Trophoblast cell (in vitro differentiated cells and primary cell): Measurements from ENCODE around the gene PHACTR1.

ENCODE experiments used
- DNase-seq, 2 donors: peaks; one replicate each; pipeline ENCODE4 v3.0.0-alpha.2; 2016
- H2AFZ ChIP-seq: 2 replicates; pipeline ENCODE4 v1.6.1; 2013; ENCODE audit warnings: low read length, moderate library complexity, mild to moderate bottlenecking; ENCODE audit not compliant: insufficient read depth, poor library complexity
- H2AK5ac ChIP-seq: 2 replicates; pipeline ENCODE4 v1.6.1; 2013; ENCODE audit warnings: mild to moderate bottlenecking, low read length
- H2BK120ac ChIP-seq: 2 replicates; pipeline ENCODE4 v1.6.1; 2013; ENCODE audit warnings: low read length, mild to moderate bottlenecking, moderate library complexity; ENCODE audit not compliant: insufficient read depth, poor library complexity
- H2BK12ac ChIP-seq: 2 replicates; pipeline ENCODE4 v1.6.1; 2013; ENCODE audit warnings: mild to moderate bottlenecking, low read length, moderate library complexity
- H2BK5ac ChIP-seq: 2 replicates; pipeline ENCODE4 v1.6.1; 2013; ENCODE audit warnings: low read length, low read depth, moderate library complexity, mild to moderate bottlenecking; ENCODE audit not compliant: poor library complexity
- H3K14ac ChIP-seq: 2 replicates; pipeline ENCODE4 v1.6.1; 2013; ENCODE audit warnings: mild to moderate bottlenecking, low read length
- H3K18ac ChIP-seq: 2 replicates; pipeline ENCODE4 v1.6.1; 2013; ENCODE audit warnings: mild to moderate bottlenecking, low read length
- H3K23ac ChIP-seq: 2 replicates; pipeline ENCODE4 v1.6.1; 2013; ENCODE audit warnings: low read length
- H3K27ac ChIP-seq: 2 replicates; pipeline ENCODE4 v1.5.1; 2013; ENCODE audit warnings: low read depth, mild to moderate bottlenecking, inconsistent platforms, low read length, moderate library complexity
- H3K27me3 ChIP-seq: 2 replicates; pipeline ENCODE4 v1.6.1; 2013; ENCODE audit warnings: inconsistent platforms, mild to moderate bottlenecking, low read length, moderate library complexity; ENCODE audit not compliant: insufficient read depth
- H3K36me3 ChIP-seq, 2 experiments: 1 replicate in 1 of 2; 2 replicates in 1 of 2; pipeline ENCODE4 v1.6.1; 2013; ENCODE audit warnings: low read length in 2 of 2, mild to moderate bottlenecking in 2 of 2, moderate library complexity in 1 of 2; ENCODE audit not compliant: insufficient read depth in 2 of 2, control insufficient read depth in 1 of 2
- H3K4ac ChIP-seq: 2 replicates; pipeline ENCODE4 v1.6.1; 2013; ENCODE audit warnings: low read depth, mild to moderate bottlenecking, low read length, moderate library complexity
- H3K4me1 ChIP-seq, 2 experiments: 1 replicate in 1 of 2; 2 replicates in 1 of 2; pipeline ENCODE4 v1.6.1; 2013; ENCODE audit warnings: low read length in 2 of 2, mild to moderate bottlenecking in 2 of 2, moderate library complexity in 1 of 2; ENCODE audit not compliant: insufficient read depth in 2 of 2, control insufficient read depth in 1 of 2
- H3K4me2 ChIP-seq: 2 replicates; pipeline ENCODE4 v1.6.1; 2013; ENCODE audit warnings: inconsistent platforms, mild to moderate bottlenecking, low read length, moderate library complexity
- H3K4me3 ChIP-seq: 2 replicates; pipeline ENCODE4 v1.5.1; 2013; ENCODE audit warnings: mild to moderate bottlenecking, low read depth, low read length, inconsistent platforms
- H3K79me1 ChIP-seq: one replicate; pipeline ENCODE4 v1.6.1; 2013; ENCODE audit warnings: low read length
- H3K79me2 ChIP-seq: 2 replicates; pipeline ENCODE4 v1.6.1; 2013; ENCODE audit warnings: low read length, mild to moderate bottlenecking; ENCODE audit not compliant: control insufficient read depth, insufficient read depth, poor library complexity
- H3K9ac ChIP-seq: 2 replicates; pipeline ENCODE4 v1.6.1; 2013; ENCODE audit warnings: mild to moderate bottlenecking, low read length
- H3K9me3 ChIP-seq: 2 replicates; pipeline ENCODE4 v1.6.1; 2013; ENCODE audit warnings: low read depth, mild to moderate bottlenecking, control low read depth, inconsistent platforms, low read length; ENCODE audit not compliant: insufficient read depth
- H4K12ac ChIP-seq: 2 replicates; pipeline ENCODE4 v1.6.1; 2013; ENCODE audit warnings: low read depth, mild to moderate bottlenecking, low read length, moderate library complexity
- H4K8ac ChIP-seq: 2 replicates; pipeline ENCODE4 v1.6.1; 2013; ENCODE audit warnings: low read depth, mild to moderate bottlenecking, low read length, moderate library complexity
- H4K91ac ChIP-seq: one replicate; pipeline ENCODE4 v1.6.1; 2013; ENCODE audit warnings: low read depth, mild to moderate bottlenecking, low read length, moderate library complexity
- WGBS: extraction: QIAGEN DNeasy Blood & Tissue Kit; methylation state at CpG from one replicate; pipeline ENCODE4 v1.1.7; 2013; ENCODE audit warnings: missing lambda C conversion rate; ENCODE audit not compliant: insufficient read length, insufficient coverage; ENCODE audit errors: extremely low coverage; 5-methylcytosine and 5-hydroxymethylcytosine counted together

PHACTR1 gene

DNA sequence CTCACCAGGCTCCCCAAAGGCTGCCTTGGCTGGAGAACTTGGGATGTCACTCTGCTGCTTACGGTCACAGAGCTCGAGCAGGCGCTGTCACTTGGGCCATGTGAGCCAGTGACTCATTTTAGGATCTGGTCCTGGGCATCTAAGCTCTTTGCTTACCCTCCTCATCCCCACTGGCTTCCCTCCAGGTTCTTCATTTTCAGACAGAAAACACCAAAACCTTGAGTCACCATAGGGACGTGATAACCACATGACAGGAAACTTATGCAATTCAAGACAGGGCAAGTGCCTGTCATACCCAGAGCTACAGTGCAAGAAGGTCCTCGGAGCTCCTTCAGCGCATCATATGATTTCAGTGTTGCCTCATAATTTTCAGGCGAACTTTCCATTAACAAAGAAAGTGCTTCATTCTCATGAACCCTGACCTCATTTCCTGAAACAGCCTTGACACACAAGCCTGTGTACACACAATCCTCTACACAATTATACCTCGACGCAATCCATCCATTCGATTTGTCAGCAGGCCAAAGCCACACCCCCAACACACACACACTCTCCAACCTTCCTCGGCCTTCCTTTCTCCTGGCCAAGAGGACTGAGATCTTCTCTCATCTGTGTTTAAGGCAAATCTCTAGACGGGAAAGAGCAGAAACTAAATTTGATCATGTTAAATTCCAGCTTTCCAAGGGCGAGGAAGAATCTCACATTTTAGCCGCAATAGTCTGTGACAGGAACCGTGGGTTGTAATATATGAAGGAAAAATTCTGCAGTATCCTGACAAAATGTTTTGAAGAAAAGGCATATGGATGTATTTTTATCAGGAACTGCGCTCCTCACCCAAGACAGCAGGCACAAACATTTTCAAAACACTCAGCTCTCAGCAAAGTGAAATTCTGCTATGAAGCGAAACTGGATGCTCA, 586.4 kb downstream of the PHACTR1 start:
- Histone ChIP-seq H3K18ac (no peak overlapping the region), H3K9ac (no peak overlapping the region), H2BK120ac (no peak overlapping the region), H3K4me3 (no peak overlapping the region), H3K4me2 (no peak overlapping the region), H2AFZ (no peak overlapping the region), H4K91ac (no peak overlapping the region), H2AK5ac (no peak overlapping the region), H3K9me3 (no peaks in the 10 kb centered on the region), H3K27ac (no peak overlapping the region), H3K4me1 (peaks cover 0 to 7% of the 10 kb centered on the region in 2 experiments), H3K27me3 (no peaks in the 10 kb centered on the region), H2BK5ac (no peak overlapping the region), H4K12ac (no peak overlapping the region), H3K14ac (no peak overlapping the region), H3K23ac (no peak overlapping the region), H3K36me3 (peaks cover 31 to 55% of the 10 kb centered on the region in 2 experiments), H2BK12ac (no peak overlapping the region), H3K4ac (no peak overlapping the region), H3K79me1 (no peaks in the 10 kb centered on the region), H3K79me2 (no peaks in the 10 kb centered on the region), H4K8ac (no peak overlapping the region)
- 100% methylated on average over 3 of the region's 17 CpGs for WGBS
- DNase-seq, result peak; percentile 87 to 97

- Histone ChIP-seq H3K14ac (no peak overlapping the region), H2AK5ac (no peak overlapping the region), H3K9ac (no peak overlapping the region), H3K4ac (no peak overlapping the region), H2BK12ac (no peak overlapping the region), H3K18ac (no peak overlapping the region), H3K4me3 (no peak overlapping the region), H4K91ac (no peak overlapping the region), H3K9me3 (no peaks in the 10 kb centered on the region), H3K27me3 (no peaks in the 10 kb centered on the region), H2AFZ (no peak overlapping the region), H3K27ac (no peak overlapping the region), H3K79me1 (no peaks in the 10 kb centered on the region), H4K8ac (no peak overlapping the region), H3K36me3 (peaks cover 29 to 54% of the 10 kb centered on the region in 2 experiments), H2BK120ac (no peak overlapping the region), H3K4me2 (no peak overlapping the region), H3K23ac (no peak overlapping the region), H3K79me2 (no peaks in the 10 kb centered on the region), H4K12ac (no peak overlapping the region), H3K4me1 (peaks cover 0 to 7% of the 10 kb centered on the region in 2 experiments), H2BK5ac (no peak overlapping the region)
- peak in 1 of 2 donors; percentile 16 for DNase-seq
- no CpG with 5 or more reads among the region's 7 CpGs for WGBS
These were observed 587.1 kb downstream of the PHACTR1 start for GRCh38 chr6:13303668-13304017.

DNA sequence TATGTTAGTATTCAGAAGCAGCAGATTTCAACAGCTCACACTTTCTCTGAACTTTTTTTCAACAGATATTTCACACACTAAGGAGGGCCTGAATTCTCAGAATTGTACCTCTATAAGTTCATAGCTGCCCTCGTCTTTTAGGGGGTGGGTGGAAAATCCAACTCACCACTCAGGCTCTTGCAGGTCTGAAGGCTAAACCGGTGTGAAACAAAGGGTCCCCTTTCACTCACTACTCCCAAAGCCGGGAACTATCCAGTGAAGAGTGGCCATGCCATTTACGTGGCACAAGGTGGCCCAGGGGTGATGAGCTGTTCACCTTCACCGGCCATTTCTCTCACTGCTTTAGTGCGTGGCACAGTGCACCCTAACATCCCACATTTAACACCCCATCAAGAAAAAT, 587.5 kb downstream of the PHACTR1 start:
- Histone ChIP-seq H3K27me3 (no peaks in the 10 kb centered on the region), H3K9me3 (no peaks in the 10 kb centered on the region), H4K91ac (no peak overlapping the region), H3K9ac (no peak overlapping the region), H3K79me1 (no peaks in the 10 kb centered on the region), H2BK12ac (no peak overlapping the region), H4K8ac (no peak overlapping the region), H2AK5ac (no peak overlapping the region), H3K79me2 (no peaks in the 10 kb centered on the region), H2BK5ac (no peak overlapping the region), H3K4ac (no peak overlapping the region), H2AFZ (no peak overlapping the region), H3K14ac (no peak overlapping the region), H3K4me2 (no peak overlapping the region), H3K4me1 (peaks cover 0 to 7% of the 10 kb centered on the region in 2 experiments), H3K23ac (no peak overlapping the region), H3K4me3 (no peak overlapping the region), H4K12ac (no peak overlapping the region), H3K36me3 (peaks cover 29 to 54% of the 10 kb centered on the region in 2 experiments), H3K27ac (no peak overlapping the region), H2BK120ac (no peak overlapping the region), H3K18ac (no peak overlapping the region)
- WGBS, result no CpG with 5 or more reads among the region's 6 CpGs
- DNase-seq, result no peak

- Histone ChIP-seq H3K18ac (no peak overlapping the region), H2BK12ac (no peak overlapping the region), H3K4me3 (no peak overlapping the region), H3K79me2 (no peaks in the 10 kb centered on the region), H2BK120ac (no peak overlapping the region), H4K8ac (no peak overlapping the region), H3K79me1 (no peaks in the 10 kb centered on the region), H3K4ac (no peak overlapping the region), H2AFZ (no peak overlapping the region), H4K12ac (no peak overlapping the region), H3K9ac (no peak overlapping the region), H3K4me2 (no peak overlapping the region), H3K27ac (no peak overlapping the region), H3K9me3 (no peaks in the 10 kb centered on the region), H2BK5ac (no peak overlapping the region), H3K36me3 (peaks cover 23 to 50% of the 10 kb centered on the region in 2 experiments), H3K23ac (no peak overlapping the region), H3K27me3 (no peaks in the 10 kb centered on the region), H3K4me1 (peaks cover 0 to 7% of the 10 kb centered on the region in 2 experiments), H3K14ac (no peak overlapping the region), H2AK5ac (no peak overlapping the region), H4K91ac (no peak overlapping the region)
- WGBS, result no CpG with 5 or more reads among the region's 11 CpGs
- DNase-seq, result no peak
These were observed 588.2 kb downstream of the PHACTR1 start for GRCh38 chr6:13304580-13305260.
